Measurements from ENCODE around the gene DDB1. TPM values are rescaled to one million over a fixed set of nuclear protein-coding genes. Genes with fewer than 3 reads are reported as not detected.
"Not testable (repeated sequence)": the region's sequence is repeated elsewhere in the genome, so short reads cannot be mapped to it uniquely, and the experiment has no call there.

The DDB1 gene
- total RNA-seq, 4 donors from 2014 or later, result 102 to 164 (median 118) TPM

GRCh38 chr11:61264371-61264770 lies 68.5 kb downstream of the DDB1 start:
- Histone ChIP-seq H3K4me3 (no peak overlapping the region), H3K27me3 (no peaks in the 10 kb centered on the region), H3K36me3 (no peaks in the 10 kb centered on the region), H3K27ac (replicated peaks in 1 of 4) (no peak overlapping the region), H3K4me1 (no peaks in the 10 kb centered on the region), H3K9me3 (no peaks in the 10 kb centered on the region)
- DNase-seq (ENCODE audit: extremely low spot score), result no peak
- intact Hi-C loops (cut with DNase I), result no loop called here
- WGBS, result 88% methylated on average over 6 of the region's 6 CpGs
- TF ChIP-seq POLR2A (IDR thresholded peaks at IDR 0.05; ENCODE audit: low read depth) (no peak), EP300 (IDR thresholded peaks at IDR 0.05) (no peak), POLR2AphosphoS5 (IDR thresholded peaks at IDR 0.05) (no peak)

- no peaks in the 10 kb centered on the region for H3K4me1 ChIP-seq
- 97% methylated on average over 6 of the region's 6 CpGs for WGBS
- peaks cover 0 to 4% (median 0%) of the 10 kb centered on the region in 4 donors for H3K36me3 ChIP-seq
- intact Hi-C loops (cut with DNase I), result loop anchor here (10.0 kb wide), 1 partner anchor 125 kb away; no protein-coding TSS in a partner anchor
- DNase-seq (ENCODE audit: extremely low spot score), result no peak
- no peaks in the 10 kb centered on the region for H3K27me3 ChIP-seq
- H3K4me3 ChIP-seq, result no peak overlapping the region
- no peaks in the 10 kb centered on the region for H3K9me3 ChIP-seq
- TF ChIP-seq POLR2A (IDR thresholded peaks at IDR 0.05; ENCODE audit: low read depth) (no peak), CTCF (IDR thresholded peaks at IDR 0.05) (no peak), EP300 (IDR thresholded peaks at IDR 0.05) (no peak), POLR2AphosphoS5 (IDR thresholded peaks at IDR 0.05) (no peak)
- no peak overlapping the region for H3K27ac ChIP-seq (replicated peaks in 1 of 4)
Measured at GRCh38 chr11:61259363-61259762, 73.5 kb downstream of the DDB1 start.

GRCh38 chr11:61258546-61258945 lies 74.4 kb downstream of the DDB1 start:
- Histone ChIP-seq H3K27me3 (no peaks in the 10 kb centered on the region), H3K9me3 (no peaks in the 10 kb centered on the region), H3K4me1 (no peaks in the 10 kb centered on the region), H3K4me3 (no peak overlapping the region), H3K27ac (replicated peaks in 1 of 4) (no peak overlapping the region), H3K36me3 (peaks cover 0 to 4% (median 0%) of the 10 kb centered on the region in 4 donors)
- 85% methylated on average over 8 of the region's 9 CpGs for WGBS
- TF ChIP-seq POLR2AphosphoS5 (IDR thresholded peaks at IDR 0.05), result no peak
- TF ChIP-seq CTCF (IDR thresholded peaks at IDR 0.05), result no peak
- TF ChIP-seq POLR2A (IDR thresholded peaks at IDR 0.05; ENCODE audit: low read depth), result no peak
- no peak for TF ChIP-seq EP300 (IDR thresholded peaks at IDR 0.05)
- intact Hi-C loops (cut with DNase I), result loop anchor here (10.0 kb wide), 1 partner anchor 126 kb away; no protein-coding TSS in a partner anchor
- DNase-seq (ENCODE audit: extremely low spot score), result no peak

- Histone ChIP-seq H3K27ac (replicated peaks in 1 of 4) (no peak overlapping the region), H3K4me3 (no peak overlapping the region), H3K4me1 (no peaks in the 10 kb centered on the region), H3K27me3 (no peaks in the 10 kb centered on the region), H3K36me3 (peaks cover 0 to 4% (median 0%) of the 10 kb centered on the region in 4 donors), H3K9me3 (no peaks in the 10 kb centered on the region)
- DNase-seq (ENCODE audit: extremely low spot score), result no peak
- intact Hi-C loops (cut with DNase I), result loop anchor here (10.0 kb wide), 1 partner anchor 128 kb away; no protein-coding TSS in a partner anchor
- TF ChIP-seq CTCF (IDR thresholded peaks at IDR 0.05) (no peak), POLR2AphosphoS5 (IDR thresholded peaks at IDR 0.05) (no peak), POLR2A (IDR thresholded peaks at IDR 0.05; ENCODE audit: low read depth) (no peak), EP300 (IDR thresholded peaks at IDR 0.05) (no peak)
- 89% methylated on average over 13 of the region's 18 CpGs for WGBS
Measured at GRCh38 chr11:61256710-61257482, 76.0 kb downstream of the DDB1 start.

GRCh38 chr11:61254403-61255025 lies 78.4 kb downstream of the DDB1 start:
- H3K36me3 ChIP-seq, result peaks cover 0 to 4% (median 0%) of the 10 kb centered on the region in 4 donors
- DNase-seq (ENCODE audit: extremely low spot score), result no peak
- peak; percentile 50 to 81 (median 53) for TF ChIP-seq CTCF (IDR thresholded peaks at IDR 0.05)
- TF ChIP-seq POLR2AphosphoS5 (IDR thresholded peaks at IDR 0.05), result no peak
- H3K9me3 ChIP-seq, result no peaks in the 10 kb centered on the region
- no peaks in the 10 kb centered on the region for H3K27me3 ChIP-seq
- WGBS, result 57% methylated on average over 12 of the region's 12 CpGs
- no peak overlapping the region for H3K27ac ChIP-seq (replicated peaks in 1 of 4)
- no peaks in the 10 kb centered on the region for H3K4me1 ChIP-seq
- H3K4me3 ChIP-seq, result no peak overlapping the region
- intact Hi-C loops (cut with DNase I), result loop anchor here (10.0 kb wide), 1 partner anchor 130 kb away; no protein-coding TSS in a partner anchor

- DNase-seq (ENCODE audit: extremely low spot score); H3K36me3 ChIP-seq; H3K27me3 ChIP-seq; H3K4me1 ChIP-seq; H3K27ac ChIP-seq (replicated peaks in 1 of 4); H3K4me3 ChIP-seq; H3K9me3 ChIP-seq: not testable (repeated sequence)
- intact Hi-C loops (cut with DNase I), result loop anchor here (10.0 kb wide), 1 partner anchor 132 kb away; no protein-coding TSS in a partner anchor
- 71% methylated on average over 1 of the region's 1 CpG for WGBS
Measured at GRCh38 chr11:61252332-61252731, 80.6 kb downstream of the DDB1 start.

- H3K9me3 ChIP-seq; H3K4me1 ChIP-seq; H3K27me3 ChIP-seq; DNase-seq (ENCODE audit: extremely low spot score); H3K36me3 ChIP-seq; H3K27ac ChIP-seq (replicated peaks in 1 of 4); H3K4me3 ChIP-seq: not testable (repeated sequence)
- intact Hi-C loops (cut with DNase I), result loop anchor here (10.0 kb wide), 1 partner anchor 134 kb away; no protein-coding TSS in a partner anchor
- 47% methylated on average over 20 of the region's 20 CpGs for WGBS
Measured at GRCh38 chr11:61250796-61251765, 81.8 kb downstream of the DDB1 start.

Measured in esophagus muscularis mucosa (tissue), 4 donors.